Stimulated activated CD8-positive, alpha-beta memory T cell treated with anti-CD3 and anti-CD28 coated beads, Interleukin-15, amount 100 ng/mL, for 48 hours (primary cell): ENCODE measurements around the gene ARID1A.
"Not testable (repeated sequence)": the region's sequence is repeated elsewhere in the genome, so short reads cannot be mapped to it uniquely, and the experiment has no call there.

ENCODE experiments used
- DNase-seq, 2 donors: peaks; one replicate each; pipeline ENCODE4 v3.0.0-alpha.2; 2020; ENCODE audit warnings: low read depth in 2 of 2

The ARID1A gene

DNA sequence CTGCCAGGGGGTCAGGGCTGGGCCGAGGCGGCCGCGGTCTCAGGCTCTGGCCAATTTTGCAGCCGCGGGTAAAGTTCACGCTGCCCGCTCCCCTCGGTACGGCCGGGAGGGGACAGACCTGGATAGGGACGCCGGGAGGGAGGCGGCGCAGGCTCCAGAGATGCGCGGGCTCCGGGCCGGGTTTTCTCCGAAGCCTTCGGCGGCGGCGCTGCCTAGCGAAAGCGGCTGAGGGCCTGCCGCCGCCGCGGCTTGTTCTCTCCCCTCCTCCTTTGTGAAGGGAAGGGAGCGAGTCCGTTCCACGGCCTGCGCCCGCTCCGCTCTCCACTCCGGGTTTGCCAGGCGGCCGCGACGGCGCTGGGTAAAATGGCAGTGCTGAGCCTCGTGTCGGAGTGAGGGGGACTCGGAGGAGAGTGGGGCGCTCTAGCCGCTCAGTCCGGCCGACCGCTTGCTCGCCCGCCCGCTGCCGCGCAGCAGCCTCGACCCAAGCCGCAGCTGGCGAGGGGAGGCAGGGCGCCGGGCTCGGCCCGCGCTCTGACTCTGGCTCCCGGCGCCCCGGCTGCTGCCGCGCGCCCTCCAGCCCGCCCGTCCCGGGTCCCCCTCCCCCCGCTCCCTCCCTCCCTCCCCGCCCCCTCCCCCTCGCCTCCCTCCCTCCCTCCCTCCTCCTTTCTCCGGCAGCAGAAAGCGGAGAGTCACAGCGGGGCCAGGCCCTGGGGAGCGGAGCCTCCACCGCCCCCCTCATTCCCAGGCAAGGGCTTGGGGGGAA, at the start of gene ARID1A:
Gene ARID1A, plus strand, starts transcription at position 660 of the 763 bp plus-strand sequence. CDS start 389 bp downstream, outside the sequence.
- peak; percentile 88 to 90 for DNase-seq

DNA sequence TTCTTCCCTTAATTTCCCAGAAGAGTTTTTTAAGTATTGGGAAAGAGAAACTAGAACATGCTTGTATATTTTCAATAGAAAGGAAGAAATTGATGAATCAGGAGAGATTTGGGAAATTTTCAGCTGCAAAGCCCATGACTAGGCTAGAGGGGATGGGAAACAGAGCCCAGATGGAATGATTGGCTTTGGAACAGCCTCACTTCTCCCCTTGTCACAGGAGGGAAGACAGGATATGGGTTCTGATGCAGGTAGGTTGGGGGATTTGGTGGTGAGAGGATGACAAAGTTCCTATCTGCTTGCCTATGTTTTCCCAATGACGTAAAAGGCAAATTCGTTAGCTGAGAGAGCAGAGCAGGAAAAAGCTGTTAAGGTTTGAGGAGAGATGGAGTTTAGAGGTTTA, 31.0 kb upstream of the ARID1A start:
- DNase-seq = no peak

DNA sequence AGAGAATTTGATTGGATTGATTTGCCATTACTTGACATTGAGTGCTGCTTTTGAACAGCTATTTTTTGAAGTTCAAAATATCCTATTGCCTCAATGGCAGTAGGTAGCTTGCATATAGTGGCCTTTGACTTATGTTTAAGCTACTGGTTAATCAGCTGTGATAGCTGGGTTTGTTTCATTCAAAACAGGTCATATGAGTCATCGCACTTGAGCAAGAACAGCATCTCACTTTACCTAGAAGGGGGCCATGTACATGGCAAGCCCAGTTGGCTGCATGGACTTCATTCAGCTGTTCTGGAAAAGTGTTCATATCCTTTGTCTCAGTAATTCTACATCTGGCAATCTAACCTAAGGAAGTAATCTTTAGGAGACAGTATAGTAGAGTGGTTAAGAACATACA, 29.0 kb upstream of the ARID1A start:
- DNase-seq = no peak

DNA sequence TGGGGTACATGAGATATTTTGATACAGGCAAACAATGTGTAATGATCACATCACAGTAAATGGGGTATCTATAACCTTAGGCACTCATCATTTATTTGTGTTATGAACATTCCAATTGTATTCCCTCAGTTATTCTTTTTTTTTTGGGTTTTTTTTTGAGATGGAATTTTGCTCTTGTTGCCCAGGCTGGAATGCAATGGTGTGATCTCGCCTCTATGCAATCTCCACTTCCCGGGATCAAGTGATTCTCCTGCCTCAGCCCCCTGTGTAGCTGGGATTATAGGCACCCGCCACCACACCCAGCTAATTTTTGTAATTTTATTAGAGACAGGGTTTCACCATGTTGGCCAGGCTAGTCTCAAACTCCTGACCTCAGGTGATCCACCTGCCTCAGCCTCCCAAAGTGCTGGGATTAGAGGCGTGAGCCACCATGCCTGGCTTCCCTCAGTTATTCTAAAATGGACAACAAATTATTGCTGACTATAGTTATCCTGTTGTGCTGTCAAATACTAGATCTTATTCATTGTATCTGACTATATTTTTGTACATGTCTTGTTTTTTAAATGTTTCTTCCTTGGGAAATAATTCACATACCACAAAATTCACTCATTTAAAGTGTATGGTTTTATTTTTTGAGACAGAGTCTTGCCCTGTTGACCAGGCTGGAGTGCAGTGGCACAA, 27.6 kb upstream of the ARID1A start:
- not testable (repeated sequence) for DNase-seq

DNA sequence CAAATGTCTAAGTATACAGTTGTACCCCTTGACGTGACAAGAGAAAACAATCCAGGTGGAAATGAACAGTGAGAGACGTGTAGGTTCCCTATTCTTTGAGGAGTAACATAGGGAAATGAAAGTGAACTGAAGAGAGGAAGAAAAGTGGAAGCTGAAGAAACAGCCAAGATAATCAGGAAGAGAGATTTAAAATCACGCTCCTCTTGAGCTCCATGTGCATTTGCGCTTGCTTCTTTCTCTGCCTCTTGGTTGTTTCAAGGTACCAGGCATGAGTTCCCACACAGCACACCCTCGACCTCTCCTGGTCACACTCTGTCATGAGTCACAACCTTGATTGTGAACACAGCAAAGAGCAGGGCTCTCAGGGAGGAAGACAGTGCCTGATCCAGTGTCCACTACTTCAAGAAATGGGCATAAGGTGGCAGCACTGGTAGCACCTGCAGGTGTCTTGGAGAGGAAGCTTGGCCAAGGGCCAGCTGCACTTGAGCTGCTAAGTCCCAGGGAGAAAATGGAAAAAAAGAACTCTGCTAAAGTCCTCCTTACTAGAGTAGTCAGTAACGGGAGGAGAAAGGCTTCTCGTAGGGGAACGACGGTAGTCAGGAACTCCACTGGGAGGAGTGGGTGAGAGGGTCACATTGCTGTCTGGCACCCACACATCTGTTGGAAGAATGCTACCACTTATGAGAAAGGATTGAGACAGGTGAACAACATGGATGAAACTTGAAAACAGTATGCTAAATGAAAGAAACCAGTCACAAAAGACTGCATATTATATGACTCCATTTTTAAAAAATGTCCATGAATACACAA, 18.3 kb upstream of the ARID1A start:
- peak in 1 of 2 donors; percentile 28 for DNase-seq

DNA sequence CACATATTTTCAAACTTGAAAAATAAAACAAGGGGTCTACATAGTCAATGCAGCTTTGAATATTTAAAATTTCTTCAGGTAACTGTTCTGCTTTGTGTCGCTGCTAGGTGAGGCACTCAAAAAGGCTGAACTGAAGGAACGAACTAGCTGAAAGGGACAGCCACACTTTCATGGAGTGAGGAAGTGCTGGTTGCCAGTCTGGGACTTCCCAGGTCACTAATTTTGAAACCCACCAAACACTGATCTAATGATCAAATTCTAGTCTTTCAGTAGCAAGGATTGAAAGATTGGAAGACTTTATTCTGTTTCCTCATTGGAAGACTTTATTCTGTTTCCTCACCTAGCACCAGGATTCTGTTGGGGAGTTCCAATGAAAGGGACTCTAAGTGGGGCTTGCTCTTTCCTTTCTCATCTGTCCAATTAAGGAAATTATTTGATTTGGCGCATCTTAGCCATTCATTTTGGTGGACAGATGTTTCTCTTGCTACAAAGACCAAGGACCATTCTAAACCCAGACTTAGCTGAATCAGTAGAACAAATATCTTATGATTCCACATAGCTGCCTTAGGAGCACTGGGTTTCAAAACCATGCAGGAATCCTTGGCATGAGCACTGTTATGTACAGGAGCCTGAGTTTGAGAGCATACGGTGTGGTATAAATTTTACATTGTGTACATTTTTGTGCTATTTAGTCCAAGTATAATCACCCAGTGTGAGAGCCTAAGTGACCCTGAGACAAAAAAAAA, 10.9 kb upstream of the ARID1A start:
- DNase-seq = no peak

DNA sequence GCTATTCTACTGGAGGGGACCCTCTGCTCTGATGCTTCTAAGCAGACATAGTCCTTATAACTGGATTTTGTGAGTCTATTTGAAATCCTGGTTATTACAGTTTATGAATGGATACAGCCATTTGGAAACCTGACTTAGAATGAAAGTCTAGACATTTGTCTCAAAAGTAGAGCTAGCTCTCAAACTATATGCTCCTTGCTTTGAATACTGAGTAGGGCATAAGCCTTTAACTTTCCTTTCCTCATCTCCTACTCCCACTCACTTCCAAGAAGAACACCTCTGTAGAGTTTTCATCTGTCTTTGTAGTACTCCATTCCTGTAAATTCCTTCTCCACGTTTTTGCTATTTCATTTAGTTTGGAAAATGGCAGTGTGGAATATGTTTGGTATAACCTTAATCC, 9.0 kb upstream of the ARID1A start:
- no peak for DNase-seq

DNA sequence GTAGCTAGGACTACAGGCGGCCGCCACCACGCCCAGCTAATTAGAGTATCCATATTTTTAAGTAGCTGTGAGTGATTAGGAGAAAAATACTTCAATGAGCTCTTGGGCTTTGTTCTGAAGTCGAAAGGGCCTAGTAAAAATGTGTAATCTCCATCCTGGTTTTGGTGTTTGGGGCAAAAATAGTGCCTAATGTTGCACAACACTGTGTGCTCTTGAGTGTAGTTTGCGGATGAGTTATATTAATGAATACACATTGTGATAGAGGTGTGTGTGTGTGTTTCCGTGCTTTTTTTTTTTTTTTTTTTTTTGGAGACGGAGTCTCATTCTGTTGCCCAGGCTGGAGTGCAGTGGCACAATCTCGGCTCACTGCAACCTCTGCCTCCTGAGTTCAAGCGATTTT, 6.3 kb upstream of the ARID1A start:
- no peak for DNase-seq

DNA sequence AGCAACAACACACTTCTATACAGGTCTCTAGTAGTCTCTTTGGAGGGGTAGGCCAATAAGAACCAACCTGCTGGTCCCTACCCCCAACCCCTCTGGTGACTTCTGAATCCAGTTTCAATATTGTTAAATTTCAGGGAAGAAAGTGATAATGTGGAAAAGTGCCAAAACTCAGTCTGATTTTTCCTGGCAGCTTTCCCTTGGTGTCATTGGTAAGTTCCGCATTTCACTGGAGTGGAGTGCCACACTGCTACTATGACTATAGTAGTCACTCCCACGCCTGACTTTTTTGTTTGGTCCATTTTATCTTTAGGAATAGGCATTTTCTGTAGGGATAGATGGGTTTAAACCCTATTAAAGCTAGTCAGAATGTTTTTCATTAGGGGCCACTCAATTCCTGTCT, 5.7 kb upstream of the ARID1A start:
- no peak for DNase-seq

DNA sequence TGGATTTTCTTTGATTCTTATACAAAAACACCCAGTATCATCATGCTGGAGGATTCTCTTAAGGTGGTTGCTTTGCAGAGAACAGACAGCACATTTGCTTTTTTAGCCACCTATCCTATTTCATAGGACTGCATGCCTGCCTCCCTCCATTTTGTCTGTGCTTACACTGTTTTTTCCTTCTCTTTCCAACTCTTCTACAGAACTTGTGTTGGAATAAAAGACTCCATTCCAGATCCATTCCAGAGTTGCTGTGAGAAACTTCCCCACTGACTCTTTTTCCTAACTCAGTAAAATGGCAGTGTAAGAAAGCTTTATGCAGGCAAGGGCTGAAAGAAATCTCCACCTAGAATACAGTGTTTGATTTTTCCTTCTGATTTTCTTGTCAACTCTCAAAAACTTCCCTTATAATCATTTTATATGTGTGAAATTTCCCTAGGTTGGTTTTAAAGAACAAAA, 5.2 kb upstream of the ARID1A start:
- DNase-seq = no peak

DNA sequence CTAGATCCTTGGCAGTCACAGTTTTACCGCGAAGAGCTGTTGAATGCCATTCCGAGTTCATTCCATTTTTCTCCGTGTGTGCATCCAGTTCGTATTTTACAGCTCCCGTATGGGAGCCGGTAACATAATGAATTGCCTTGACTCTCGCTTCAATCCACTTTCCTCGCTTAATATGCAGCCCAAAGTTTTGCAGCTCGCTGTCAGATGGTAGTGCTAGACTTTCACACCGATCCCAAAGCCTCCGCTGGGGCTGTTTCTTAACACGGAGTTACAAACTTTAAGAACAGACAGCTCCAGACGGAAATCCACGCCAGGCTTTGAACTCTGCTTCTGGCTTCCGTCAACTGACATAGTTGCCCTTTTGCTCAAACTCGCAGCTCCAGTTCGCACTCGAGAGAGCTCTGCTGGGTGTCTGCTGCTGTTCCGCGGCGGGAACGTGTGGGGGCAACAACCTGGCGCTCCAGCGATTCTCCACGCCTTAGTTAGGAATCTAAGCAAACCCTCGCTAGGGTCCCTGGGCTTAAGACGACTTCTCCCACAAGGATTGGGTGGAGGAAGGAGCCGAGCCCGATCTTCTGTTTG, 3.5 kb upstream of the ARID1A start:
- peak; percentile 70 to 73 for DNase-seq

DNA sequence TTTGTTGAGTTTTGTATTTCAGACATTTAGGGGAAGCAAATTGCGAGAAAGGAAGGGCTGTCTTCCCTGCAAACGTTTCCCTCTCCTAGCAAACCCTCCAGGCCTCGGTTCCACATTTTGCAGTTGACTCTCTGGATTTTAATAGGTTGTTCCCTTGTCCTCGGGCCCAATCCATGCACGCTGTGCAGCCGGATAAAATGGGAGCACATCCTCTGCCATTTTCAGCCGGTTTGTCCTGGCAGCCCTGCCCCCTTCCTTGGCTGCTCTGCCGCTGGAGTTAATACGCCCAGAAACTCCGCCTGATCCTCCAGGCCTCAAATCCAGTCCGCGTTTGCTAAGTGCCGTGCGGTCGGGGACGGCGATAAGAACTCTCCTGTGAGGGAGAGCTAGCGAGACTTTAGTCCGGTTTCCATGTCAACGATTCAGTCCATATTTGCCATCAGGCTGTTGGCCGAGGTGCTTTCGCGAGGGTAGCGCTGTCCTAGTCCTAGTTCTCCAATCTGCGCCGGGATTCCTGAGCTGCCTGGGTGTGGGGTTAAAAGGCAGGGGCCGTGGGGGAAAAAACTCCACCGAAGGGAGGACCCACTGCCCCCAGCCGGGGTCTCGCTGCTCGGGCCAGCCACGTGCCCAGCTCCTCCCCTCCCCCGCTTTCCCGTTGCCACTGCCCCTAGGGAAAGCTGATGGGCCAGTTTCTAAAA, 2.9 kb upstream of the ARID1A start:
- peak; percentile 84 to 86 for DNase-seq

DNA sequence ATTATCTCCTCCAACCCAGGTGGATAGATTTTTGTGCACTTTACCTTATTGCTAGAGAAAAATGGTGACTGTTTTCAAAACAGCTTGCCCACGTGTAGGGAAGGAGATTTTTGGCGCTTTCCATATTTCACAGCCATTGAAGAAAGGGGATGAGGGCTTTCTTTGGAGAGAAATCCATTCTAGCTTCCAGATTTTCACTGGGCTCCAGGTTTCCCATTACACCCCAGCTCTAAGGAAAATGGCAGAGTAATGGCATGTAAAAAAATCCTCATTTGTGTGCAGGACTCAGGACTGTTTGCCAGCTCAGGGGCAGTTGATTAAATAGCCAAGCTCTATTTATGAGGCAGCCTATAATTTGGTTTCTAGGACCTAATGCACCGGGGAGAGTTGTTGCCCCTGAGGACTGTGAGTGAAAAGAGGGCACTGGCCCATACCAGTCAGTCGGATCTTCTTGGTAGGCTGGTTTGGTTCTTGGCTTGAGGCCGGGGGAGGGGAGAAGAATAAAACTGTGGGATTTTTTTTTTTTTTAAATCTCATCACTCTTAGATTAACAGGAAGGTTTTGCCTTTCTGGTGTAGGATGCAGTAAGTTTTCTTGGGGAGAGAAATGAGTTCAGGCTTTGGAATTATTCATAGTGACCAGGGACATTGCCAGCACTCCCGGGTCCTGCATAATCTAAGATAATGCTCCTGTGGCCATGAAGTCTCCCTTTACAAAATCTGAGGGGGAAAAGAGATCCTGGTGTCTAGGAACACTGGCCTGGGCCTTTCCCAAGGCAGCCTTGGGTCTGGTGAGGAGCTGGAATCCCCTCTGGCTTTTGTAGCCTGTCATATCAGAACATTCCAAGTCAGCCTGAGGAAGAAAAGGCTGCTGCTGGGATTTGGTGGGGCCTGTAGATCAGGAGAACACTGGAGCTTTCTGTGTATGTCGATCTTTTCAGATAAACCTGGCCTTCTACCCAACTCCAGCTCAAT, 1.9 kb upstream of the ARID1A start:
- DNase-seq = no peak

DNA sequence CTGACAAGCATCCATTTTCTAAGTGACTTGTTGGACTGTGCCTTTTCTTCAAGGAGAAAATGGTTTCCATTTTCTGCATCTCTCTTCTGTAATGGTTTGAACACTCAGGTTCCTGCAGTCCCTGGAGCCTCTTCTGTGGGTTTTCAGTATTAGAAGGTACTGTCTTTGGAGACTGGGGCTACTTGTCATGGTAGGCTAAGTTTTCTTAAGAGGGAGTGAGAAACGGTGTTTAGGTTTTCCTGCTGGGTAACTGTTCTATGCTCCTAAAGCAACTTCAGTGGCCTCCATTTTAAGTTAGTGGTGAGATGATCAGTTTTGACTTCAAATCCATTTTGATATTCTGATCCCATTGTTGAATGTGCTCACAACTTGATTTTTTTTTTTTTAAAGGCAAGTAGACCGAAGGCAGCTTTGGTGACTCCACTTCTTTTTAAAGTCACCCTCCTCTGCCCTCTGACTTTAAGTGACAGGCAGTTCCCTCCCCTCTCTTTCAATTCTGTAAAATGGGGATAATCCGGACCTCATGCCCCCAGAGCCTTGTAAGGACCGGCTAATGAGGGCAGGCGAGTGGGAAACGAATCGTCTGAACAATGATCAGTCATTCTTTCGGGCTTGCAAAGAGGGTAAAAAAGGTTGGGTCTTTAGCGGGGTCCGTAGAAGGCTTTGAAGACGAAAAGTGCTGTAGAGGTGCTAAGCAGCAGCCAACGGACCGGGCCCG, 1.0 kb upstream of the ARID1A start:
- no peak for DNase-seq

DNA sequence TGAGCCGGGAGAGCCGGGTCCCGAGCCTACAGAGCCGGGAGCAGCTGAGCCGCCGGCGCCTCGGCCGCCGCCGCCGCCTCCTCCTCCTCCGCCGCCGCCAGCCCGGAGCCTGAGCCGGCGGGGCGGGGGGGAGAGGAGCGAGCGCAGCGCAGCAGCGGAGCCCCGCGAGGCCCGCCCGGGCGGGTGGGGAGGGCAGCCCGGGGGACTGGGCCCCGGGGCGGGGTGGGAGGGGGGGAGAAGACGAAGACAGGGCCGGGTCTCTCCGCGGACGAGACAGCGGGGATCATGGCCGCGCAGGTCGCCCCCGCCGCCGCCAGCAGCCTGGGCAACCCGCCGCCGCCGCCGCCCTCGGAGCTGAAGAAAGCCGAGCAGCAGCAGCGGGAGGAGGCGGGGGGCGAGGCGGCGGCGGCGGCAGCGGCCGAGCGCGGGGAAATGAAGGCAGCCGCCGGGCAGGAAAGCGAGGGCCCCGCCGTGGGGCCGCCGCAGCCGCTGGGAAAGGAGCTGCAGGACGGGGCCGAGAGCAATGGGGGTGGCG, 371 bp downstream of the ARID1A start:
- no peak for DNase-seq

DNA sequence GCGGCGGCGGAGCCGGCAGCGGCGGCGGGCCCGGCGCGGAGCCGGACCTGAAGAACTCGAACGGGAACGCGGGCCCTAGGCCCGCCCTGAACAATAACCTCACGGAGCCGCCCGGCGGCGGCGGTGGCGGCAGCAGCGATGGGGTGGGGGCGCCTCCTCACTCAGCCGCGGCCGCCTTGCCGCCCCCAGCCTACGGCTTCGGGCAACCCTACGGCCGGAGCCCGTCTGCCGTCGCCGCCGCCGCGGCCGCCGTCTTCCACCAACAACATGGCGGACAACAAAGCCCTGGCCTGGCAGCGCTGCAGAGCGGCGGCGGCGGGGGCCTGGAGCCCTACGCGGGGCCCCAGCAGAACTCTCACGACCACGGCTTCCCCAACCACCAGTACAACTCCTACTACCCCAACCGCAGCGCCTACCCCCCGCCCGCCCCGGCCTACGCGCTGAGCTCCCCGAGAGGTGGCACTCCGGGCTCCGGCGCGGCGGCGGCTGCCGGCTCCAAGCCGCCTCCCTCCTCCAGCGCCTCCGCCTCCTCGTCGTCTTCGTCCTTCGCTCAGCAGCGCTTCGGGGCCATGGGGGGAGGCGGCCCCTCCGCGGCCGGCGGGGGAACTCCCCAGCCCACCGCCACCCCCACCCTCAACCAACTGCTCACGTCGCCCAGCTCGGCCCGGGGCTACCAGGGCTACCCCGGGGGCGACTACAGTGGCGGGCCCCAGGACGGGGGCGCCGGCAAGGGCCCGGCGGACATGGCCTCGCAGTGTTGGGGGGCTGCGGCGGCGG, 1.0 kb downstream of the ARID1A start:
- DNase-seq = peak; percentile 63 to 65

DNA sequence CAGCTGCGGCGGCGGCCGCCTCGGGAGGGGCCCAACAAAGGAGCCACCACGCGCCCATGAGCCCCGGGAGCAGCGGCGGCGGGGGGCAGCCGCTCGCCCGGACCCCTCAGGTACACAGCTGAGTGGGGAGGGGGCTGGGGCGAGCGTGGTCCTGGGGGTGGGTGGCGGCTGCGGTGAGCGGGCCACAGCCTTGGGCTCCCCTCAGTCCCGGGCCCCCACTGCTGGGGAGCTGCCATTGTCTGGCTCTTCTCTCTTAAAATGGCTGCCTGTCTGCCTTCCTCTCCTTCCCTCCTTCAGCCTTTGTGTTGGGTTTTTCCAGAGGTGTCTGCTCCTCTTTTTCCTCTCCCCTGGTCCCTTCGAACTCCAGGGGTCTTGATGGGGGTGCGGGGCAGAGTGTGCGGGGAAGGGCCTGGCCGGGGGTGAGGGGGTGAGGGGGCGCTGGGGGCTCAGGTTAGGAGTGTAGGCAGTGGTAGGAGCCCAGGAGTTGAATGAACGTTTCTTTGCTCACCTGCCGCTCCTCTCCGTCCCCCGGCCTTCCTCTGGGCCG, 1.7 kb downstream of the ARID1A start:
- DNase-seq = no peak
